ENCODE measurements around the gene PGM2.

Gene PGM2

GRCh38 chr4:37858872-37859271, 32.4 kb downstream of the PGM2 start:
- Histone ChIP-seq H3K4me3 (replicated peaks; ENCODE audit: low read depth, low read length) (no peak overlapping the region), H3K36me3 (ENCODE audit: control insufficient read depth, insufficient read depth, low read length) (peaks cover 5% of the 10 kb centered on the region), H3K27me3 (replicated peaks; ENCODE audit: control insufficient read depth, insufficient read depth, low read length) (no peaks in the 10 kb centered on the region)
- DNase-seq (ENCODE audit: extremely low read depth, insufficient read length): no peak
- no peak for TF ChIP-seq CTCF (IDR thresholded peaks at IDR 0.05; ENCODE audit: insufficient read depth, low read length, poor library complexity, severe bottlenecking)

- no peak overlapping the region for H3K4me3 ChIP-seq (replicated peaks; ENCODE audit: low read depth, low read length)
- no peaks in the 10 kb centered on the region for H3K27me3 ChIP-seq (replicated peaks; ENCODE audit: control insufficient read depth, insufficient read depth, low read length)
- peaks cover 5% of the 10 kb centered on the region for H3K36me3 ChIP-seq (ENCODE audit: control insufficient read depth, insufficient read depth, low read length)
- no peak for DNase-seq (ENCODE audit: extremely low read depth, insufficient read length)
- TF ChIP-seq CTCF (IDR thresholded peaks at IDR 0.05; ENCODE audit: insufficient read depth, low read length, poor library complexity, severe bottlenecking): no peak
Observed at GRCh38 chr4:37860266-37860665, 33.8 kb downstream of the PGM2 start.

DNA sequence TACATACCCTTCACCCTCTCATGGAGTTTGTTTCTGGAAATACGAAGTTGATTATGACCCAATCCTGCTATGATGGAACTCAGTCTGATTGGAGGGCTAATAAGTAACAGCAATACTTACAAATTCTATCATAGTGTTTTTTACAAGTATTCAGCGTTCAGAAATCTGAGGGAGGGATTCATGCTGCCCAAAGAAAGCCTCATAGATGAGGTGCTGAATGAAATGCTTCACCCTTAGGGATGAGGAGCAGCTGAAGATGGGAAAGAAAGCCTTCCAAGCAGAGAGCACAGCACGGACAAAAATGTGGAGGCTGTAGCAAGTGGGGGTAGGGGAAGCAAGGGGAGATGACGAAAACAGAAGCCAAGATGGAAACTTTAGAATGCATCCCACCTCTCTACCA, 36.5 kb downstream of the PGM2 start:
- H3K4me3 ChIP-seq (replicated peaks; ENCODE audit: low read depth, low read length): no peak overlapping the region
- no peak for TF ChIP-seq CTCF (IDR thresholded peaks at IDR 0.05; ENCODE audit: insufficient read depth, low read length, poor library complexity, severe bottlenecking)
- H3K36me3 ChIP-seq (ENCODE audit: control insufficient read depth, insufficient read depth, low read length): peaks cover 4% of the 10 kb centered on the region; the same call in 1 of the 2 replicates

DNA sequence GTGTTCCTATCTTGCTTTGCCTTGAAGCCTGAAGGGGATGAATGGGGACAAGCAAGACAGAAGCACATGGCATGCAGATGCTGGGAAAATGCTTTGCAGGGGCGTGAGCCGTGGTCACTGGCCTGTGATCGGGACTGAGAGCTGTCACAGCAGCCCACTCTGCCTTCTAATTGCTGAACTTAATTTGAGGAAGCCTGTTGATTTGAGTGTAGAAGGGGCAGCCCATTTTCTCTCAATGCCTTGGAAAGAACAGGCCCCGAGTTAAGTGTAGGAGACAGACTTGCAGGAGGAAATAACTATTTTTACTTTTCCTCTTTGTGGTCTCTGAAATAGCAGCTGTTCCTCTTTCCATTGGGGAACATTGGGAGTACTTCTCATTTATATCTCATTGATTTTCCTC, 38.3 kb downstream of the PGM2 start:
- peaks cover 4% of the 10 kb centered on the region; the same call in 1 of the 2 replicates for H3K36me3 ChIP-seq (ENCODE audit: control insufficient read depth, insufficient read depth, low read length)
- DNase-seq (ENCODE audit: extremely low read depth, insufficient read length): no peak
- no peaks in the 10 kb centered on the region for H3K27me3 ChIP-seq (replicated peaks; ENCODE audit: control insufficient read depth, insufficient read depth, low read length)
- H3K4me3 ChIP-seq (replicated peaks; ENCODE audit: low read depth, low read length): no peak overlapping the region
- no peak for TF ChIP-seq CTCF (IDR thresholded peaks at IDR 0.05; ENCODE audit: insufficient read depth, low read length, poor library complexity, severe bottlenecking)

More for the DNA sequence above, 36.5 kb downstream of the PGM2 start:
- DNase-seq (ENCODE audit: extremely low read depth, insufficient read length): no peak
- H3K27me3 ChIP-seq (replicated peaks; ENCODE audit: control insufficient read depth, insufficient read depth, low read length): no peaks in the 10 kb centered on the region

DNA sequence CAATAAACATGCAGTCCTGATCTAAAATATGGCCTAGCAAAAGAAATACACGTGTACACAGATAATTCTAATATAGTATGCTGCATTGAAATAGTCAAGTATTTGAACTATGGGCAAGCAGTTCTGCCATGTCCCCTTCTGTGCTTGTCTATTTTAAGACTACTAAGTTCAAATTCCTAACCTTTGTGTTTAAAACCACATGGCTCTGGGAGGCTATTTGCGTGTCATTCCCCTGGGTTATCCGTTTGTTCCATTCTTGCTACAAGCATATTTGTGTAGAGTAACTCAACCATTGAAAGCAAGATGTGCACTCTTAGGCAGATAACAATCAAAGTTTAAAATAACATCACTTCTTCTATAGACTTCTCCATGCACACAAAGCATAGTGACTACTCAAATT, 39.0 kb downstream of the PGM2 start:
- no peak for TF ChIP-seq CTCF (IDR thresholded peaks at IDR 0.05; ENCODE audit: insufficient read depth, low read length, poor library complexity, severe bottlenecking)
- no peak for DNase-seq (ENCODE audit: extremely low read depth, insufficient read length)
- H3K27me3 ChIP-seq (replicated peaks; ENCODE audit: control insufficient read depth, insufficient read depth, low read length): no peaks in the 10 kb centered on the region
- peaks cover 4% of the 10 kb centered on the region; the same call in 1 of the 2 replicates for H3K36me3 ChIP-seq (ENCODE audit: control insufficient read depth, insufficient read depth, low read length)
- H3K4me3 ChIP-seq (replicated peaks; ENCODE audit: low read depth, low read length): no peak overlapping the region

- DNase-seq (ENCODE audit: extremely low read depth, insufficient read length): no peak
- Histone ChIP-seq H3K27me3 (replicated peaks; ENCODE audit: control insufficient read depth, insufficient read depth, low read length) (no peaks in the 10 kb centered on the region), H3K4me3 (replicated peaks; ENCODE audit: low read depth, low read length) (no peak overlapping the region), H3K36me3 (ENCODE audit: control insufficient read depth, insufficient read depth, low read length) (peaks cover 2% of the 10 kb centered on the region; the same call in 1 of the 2 replicates)
- TF ChIP-seq CTCF (IDR thresholded peaks at IDR 0.05; ENCODE audit: insufficient read depth, low read length, poor library complexity, severe bottlenecking): no peak
Observed at GRCh38 chr4:37867102-37867501, 40.6 kb downstream of the PGM2 start.

All from GM06990 (cell line).